T-cell (primary cell): Measurements from ENCODE around the gene RNF11. TPM values are rescaled to one million over a fixed set of nuclear protein-coding genes. Genes with fewer than 3 reads are reported as not detected.
A peak's percentile ranks its signal among the peaks of the same experiment; 100 is the strongest.

Experiments used
- ATAC-seq, 4 experiments: fragments of 200-7000 bp in 3 of 4; fragments of 150-1000 bp in 1 of 4; cut with Tn5 transposase; replicated peaks in 1 of 4; 1 replicate in 3 of 4; 2 replicates in 1 of 4; pipeline ENCODE4 v1.10.0; 2021; ENCODE audit warnings: moderate library complexity in 3 of 4, mild to moderate bottlenecking in 2 of 4, moderate number of reproducible peaks in 1 of 4
- CTCF ChIA-PET, 2 donors: fragments of 300-600 bp; sonication (Branson Sonifier 250); formaldehyde crosslinking; loops; one replicate each; lab custom pipeline; 2022; ENCODE audit warnings: antibody characterized with exemption in 2 of 2; lab: Charles Lee
- POLR2A ChIA-PET, 2 donors: fragments of 300-600 bp; sonication (Branson Sonifier 250); formaldehyde crosslinking; loops; one replicate each; lab custom pipeline; 2022; ENCODE audit warnings: antibody characterized with exemption in 2 of 2; lab: Charles Lee
- DNase-seq, 35 experiments: peaks; one replicate each; pipeline versions ENCODE4 v3.0.0 to v3.0.0-alpha.2; 2013 to 2023
- H3K27ac ChIP-seq: one replicate; pipeline ENCODE4 v1.5.1; 2013; ENCODE audit warnings: low read length
- H3K27me3 ChIP-seq, 2 experiments: replicated peaks in 1 of 2; 1 replicate in 1 of 2; 2 replicates in 1 of 2; pipeline versions ENCODE4 v1.6.1 to v1.7.0; 2013; ENCODE audit warnings: low read length in 1 of 2, mixed read lengths in 1 of 2; ENCODE audit not compliant: control insufficient read depth in 2 of 2, insufficient read depth in 2 of 2; ENCODE audit errors: extremely low read depth in 1 of 2
- H3K36me3 ChIP-seq, 2 donors: 1 replicate in 1 of 2; 2 replicates in 1 of 2; pipeline versions ENCODE4 v1.6.1 to v1.7.0; 2013; ENCODE audit warnings: low read length in 1 of 2; ENCODE audit not compliant: control insufficient read depth in 2 of 2, insufficient read depth in 1 of 2; ENCODE audit errors: extremely low read depth in 1 of 2
- H3K4me1 ChIP-seq, 2 experiments: 1 replicate in 1 of 2; 2 replicates in 1 of 2; pipeline versions ENCODE4 v1.6.1 to v1.7.0; 2013; ENCODE audit warnings: low read length in 2 of 2, mixed read lengths in 1 of 2; ENCODE audit not compliant: insufficient read depth in 2 of 2, control insufficient read depth in 1 of 2; ENCODE audit errors: extremely low read depth in 1 of 2
- H3K4me3 ChIP-seq, 2 donors: 1 replicate in 1 of 2; 2 replicates in 1 of 2; pipeline versions ENCODE4 v1.5.1 to v1.7.0; 2013; ENCODE audit warnings: mild to moderate bottlenecking in 2 of 2, low read length in 1 of 2, moderate library complexity in 1 of 2; ENCODE audit not compliant: control insufficient read depth in 1 of 2; ENCODE audit errors: extremely low read depth in 1 of 2
- H3K9me3 ChIP-seq: 2 replicates; pipeline ENCODE4 v1.7.0; 2013
- H3K27ac Mint-ChIP-seq, 2 donors: one replicate each; pipeline ENCODE4 v1.8.0; 2020 to 2021; ENCODE audit warnings: mild to moderate bottlenecking in 2 of 2, mixed read lengths in 2 of 2
- H3K27me3 Mint-ChIP-seq, 2 donors: one replicate each; pipeline ENCODE4 v1.8.0; 2021 to 2022; ENCODE audit warnings: mixed read lengths in 2 of 2
- H3K36me3 Mint-ChIP-seq: one replicate; pipeline ENCODE4 v1.8.0; 2021; ENCODE audit warnings: mixed read lengths
- H3K4me1 Mint-ChIP-seq, 3 donors: one replicate each; pipeline ENCODE4 v1.8.0; 2020 to 2022; ENCODE audit warnings: mixed read lengths in 3 of 3, mild to moderate bottlenecking in 1 of 3
- H3K4me3 Mint-ChIP-seq, 3 donors: one replicate each; pipeline ENCODE4 v1.8.0; 2020 to 2022; ENCODE audit warnings: mild to moderate bottlenecking in 3 of 3, mixed read lengths in 3 of 3, moderate library complexity in 3 of 3
- H3K9me3 Mint-ChIP-seq, 3 donors: one replicate each; pipeline ENCODE4 v1.8.0; 2020 to 2022; ENCODE audit warnings: mixed read lengths in 3 of 3
- WGBS: methylation state at CpG from one replicate; pipeline ENCODE4 v1.1.5; 2013; ENCODE audit warnings: missing lambda C conversion rate; ENCODE audit not compliant: insufficient coverage; 5-methylcytosine and 5-hydroxymethylcytosine counted together
- total RNA-seq, 35 experiments: library from RNA in 6 of 35; stranded (reverse) in 6 of 35; fragments of 120-200 nt in 1 of 35; gene quantifications; one replicate each; pipeline versions ENCODE4 v1.2.1 to v1.2.4 and lab custom pipeline; 2013 to 2026

The RNF11 gene
- total RNA-seq, 5 donors from 2014 or later (not counting 1 experiment from before 2014, with no cell fraction given), result 33.3 to 66.0 (median 39.8) TPM

GRCh38 chr1:51237351-51238033 lies 1.4 kb downstream of the RNF11 start:
- peak overlapping the region; percentile 78 to 91 for H3K4me3 ChIP-seq

GRCh38 chr1:51238034-51238403 lies 1.9 kb downstream of the RNF11 start:
- Histone ChIP-seq H3K36me3 (no peaks in the 10 kb centered on the region), H3K4me3 (peak overlapping the region; percentile 33 to 91), H3K9me3 (no peaks in the 10 kb centered on the region), H3K4me1 (peaks cover 19 to 38% of the 10 kb centered on the region in 2 experiments), H3K27ac (no peak overlapping the region), H3K27me3 (no peaks in the 10 kb centered on the region)
- DNase-seq (no peak), ATAC-seq (no peak)
- peaks cover 26 to 54% (median 52%) of the 10 kb centered on the region in 3 donors for H3K4me1 Mint-ChIP-seq
- no peaks in the 10 kb centered on the region for H3K27me3 Mint-ChIP-seq
- ChIA-PET POLR2A (interaction anchor here in 1 of 2 donors (0.7 kb wide), 1 partner anchor 199 kb away, joined by 3 read pairs; no protein-coding TSS in a partner anchor), CTCF (no interaction called here)
- H3K27ac Mint-ChIP-seq, result no peak overlapping the region
- WGBS, result 71% methylated on average over 4 of the region's 7 CpGs
- H3K4me3 Mint-ChIP-seq, result no peak overlapping the region
- H3K9me3 Mint-ChIP-seq, result no peaks in the 10 kb centered on the region
- H3K36me3 Mint-ChIP-seq, result peaks cover 9% of the 10 kb centered on the region

More at GRCh38 chr1:51237351-51238033, 1.4 kb downstream of the RNF11 start:
- ATAC-seq (no peak), DNase-seq (no peak)
- no peaks in the 10 kb centered on the region for H3K9me3 Mint-ChIP-seq
- CTCF ChIA-PET, result no interaction called here
- H3K4me1 Mint-ChIP-seq, result peaks cover 22 to 49% (median 49%) of the 10 kb centered on the region in 3 donors
- no peaks in the 10 kb centered on the region for H3K27me3 Mint-ChIP-seq
- H3K36me3 Mint-ChIP-seq, result peaks cover 6% of the 10 kb centered on the region
- no peaks in the 10 kb centered on the region for H3K9me3 ChIP-seq
- 0% methylated on average over 1 of the region's 9 CpGs for WGBS
- H3K36me3 ChIP-seq, result no peaks in the 10 kb centered on the region
- no peak overlapping the region for H3K4me3 Mint-ChIP-seq
- no peaks in the 10 kb centered on the region for H3K27me3 ChIP-seq
- no peak overlapping the region for H3K27ac Mint-ChIP-seq
- POLR2A ChIA-PET, result interaction anchor here in 1 of 2 donors (0.5 kb wide), 1 partner anchor 1308 kb away, joined by 3 read pairs; no protein-coding TSS in a partner anchor
- H3K4me1 ChIP-seq, result peaks cover 19 to 38% of the 10 kb centered on the region in 2 experiments
- H3K27ac ChIP-seq, result no peak overlapping the region

- POLR2A ChIA-PET, result no interaction called here
- H3K4me1 ChIP-seq, result peaks cover 19 to 36% of the 10 kb centered on the region in 2 experiments
- H3K27me3 Mint-ChIP-seq, result no peaks in the 10 kb centered on the region
- no peaks in the 10 kb centered on the region for H3K9me3 ChIP-seq
- no peaks in the 10 kb centered on the region for H3K9me3 Mint-ChIP-seq
- H3K4me3 Mint-ChIP-seq, result peak overlapping the region in 2 of 3 donors; percentile 18 to 26
- no peaks in the 10 kb centered on the region for H3K36me3 ChIP-seq
- no peaks in the 10 kb centered on the region for H3K27me3 ChIP-seq
- peaks cover 15% of the 10 kb centered on the region for H3K36me3 Mint-ChIP-seq
- CTCF ChIA-PET, result interaction anchor here in 1 of 2 donors (0.6 kb wide), 1 partner anchor 825 kb away, joined by 5 read pairs; no protein-coding TSS in a partner anchor
- peaks cover 32 to 56% (median 56%) of the 10 kb centered on the region in 3 donors for H3K4me1 Mint-ChIP-seq
- ATAC-seq (no peak), DNase-seq (no peak)
- no peak overlapping the region for H3K4me3 ChIP-seq
- H3K27ac Mint-ChIP-seq, result peak overlapping the region in 1 of 2 donors; percentile 30
- WGBS, result 100% methylated on average over 2 of the region's 2 CpGs
- H3K27ac ChIP-seq, result no peak overlapping the region
Observed at GRCh38 chr1:51240084-51240483, 4.0 kb downstream of the RNF11 start.

GRCh38 chr1:51241119-51241518 lies 5.0 kb downstream of the RNF11 start:
- POLR2A ChIA-PET, result no interaction called here
- WGBS, result no CpG with 5 or more reads among the region's 1 CpG
- ATAC-seq (no peak), DNase-seq (no peak)
- Histone ChIP-seq H3K4me1 (peaks cover 15 to 33% of the 10 kb centered on the region in 2 experiments), H3K9me3 (no peaks in the 10 kb centered on the region), H3K27ac (no peak overlapping the region), H3K4me3 (no peak overlapping the region), H3K27me3 (no peaks in the 10 kb centered on the region), H3K36me3 (no peaks in the 10 kb centered on the region)
- no peak overlapping the region for H3K27ac Mint-ChIP-seq
- H3K36me3 Mint-ChIP-seq, result peaks cover 15% of the 10 kb centered on the region
- CTCF ChIA-PET, result no interaction called here
- no peaks in the 10 kb centered on the region for H3K27me3 Mint-ChIP-seq
- H3K9me3 Mint-ChIP-seq, result no peaks in the 10 kb centered on the region
- peaks cover 29 to 54% (median 53%) of the 10 kb centered on the region in 3 donors for H3K4me1 Mint-ChIP-seq
- H3K4me3 Mint-ChIP-seq, result peak overlapping the region in 2 of 3 donors; percentile 7 to 25

GRCh38 chr1:51242546-51242945 lies 6.5 kb downstream of the RNF11 start:
- no peaks in the 10 kb centered on the region for H3K9me3 Mint-ChIP-seq
- Histone ChIP-seq H3K27ac (no peak overlapping the region), H3K36me3 (no peaks in the 10 kb centered on the region), H3K4me1 (peaks cover 13 to 38% of the 10 kb centered on the region in 2 experiments), H3K9me3 (no peaks in the 10 kb centered on the region), H3K4me3 (no peak overlapping the region), H3K27me3 (no peaks in the 10 kb centered on the region)
- no peak for DNase-seq
- H3K36me3 Mint-ChIP-seq, result peaks cover 15% of the 10 kb centered on the region
- H3K4me3 Mint-ChIP-seq, result no peak overlapping the region
- peaks cover 43 to 68% (median 67%) of the 10 kb centered on the region in 3 donors for H3K4me1 Mint-ChIP-seq
- no peaks in the 10 kb centered on the region for H3K27me3 Mint-ChIP-seq
- no peak for ATAC-seq
- ChIA-PET CTCF (no interaction called here), POLR2A (interaction anchor here in 1 of 2 donors (0.5 to 0.6 kb wide), 2 partner anchors 35 to 273 kb away, joined by 4 to 9 read pairs; partner anchors contain the start of gene CDKN2C)
- WGBS, result no CpG with 5 or more reads among the region's 4 CpGs
- H3K27ac Mint-ChIP-seq, result no peak overlapping the region

GRCh38 chr1:51247022-51247421 lies 10.9 kb downstream of the RNF11 start:
- ATAC-seq (no peak), DNase-seq (no peak)
- no peaks in the 10 kb centered on the region for H3K9me3 ChIP-seq
- Mint-ChIP-seq H3K36me3 (peaks cover 9% of the 10 kb centered on the region), H3K9me3 (no peaks in the 10 kb centered on the region), H3K4me3 (no peak overlapping the region), H3K4me1 (peaks cover 60 to 68% (median 61%) of the 10 kb centered on the region in 3 donors), H3K27me3 (no peaks in the 10 kb centered on the region), H3K27ac (no peak overlapping the region)
- no peaks in the 10 kb centered on the region for H3K36me3 ChIP-seq
- H3K4me1 ChIP-seq, result peaks cover 0 to 13% of the 10 kb centered on the region in 2 experiments
- ChIA-PET POLR2A (interaction anchor here in 1 of 2 donors (0.7 kb wide), 1 partner anchor 173 kb away, joined by 4 read pairs; no protein-coding TSS in a partner anchor), CTCF (interaction anchor here (0.6 to 1.1 kb wide), 5 partner anchors 19 to 330 kb away, joined by 3 to 6 read pairs (median 5); no protein-coding TSS in a partner anchor)
- no peak overlapping the region for H3K27ac ChIP-seq
- no peaks in the 10 kb centered on the region for H3K27me3 ChIP-seq
- 100% methylated on average over 1 of the region's 2 CpGs for WGBS
- no peak overlapping the region for H3K4me3 ChIP-seq
